ENCODE measurements around the gene SPATA4.

- TF ChIP-seq CTCF (conservative IDR thresholded peaks at IDR 0.05; ENCODE audit: low read depth, low read length) (no peak), POLR2A (IDR thresholded peaks at IDR 0.05; ENCODE audit: low read depth, low read length) (no peak), RCOR1 (IDR thresholded peaks at IDR 0.05; ENCODE audit: insufficient replicate concordance, low read length) (no peak), RAD21 (IDR thresholded peaks at IDR 0.05; ENCODE audit: low read length) (no peak), CEBPB (IDR thresholded peaks at IDR 0.05; ENCODE audit: low read depth, low read length) (no peak)
These were observed 34.3 kb upstream of the SPATA4 start for GRCh38 chr4:176229645-176230044.
